ENCODE data around the gene VRK1.
"Not testable (repeated sequence)": the region's sequence is repeated elsewhere in the genome, so short reads cannot be mapped to it uniquely, and the experiment has no call there.

The VRK1 gene

DNA sequence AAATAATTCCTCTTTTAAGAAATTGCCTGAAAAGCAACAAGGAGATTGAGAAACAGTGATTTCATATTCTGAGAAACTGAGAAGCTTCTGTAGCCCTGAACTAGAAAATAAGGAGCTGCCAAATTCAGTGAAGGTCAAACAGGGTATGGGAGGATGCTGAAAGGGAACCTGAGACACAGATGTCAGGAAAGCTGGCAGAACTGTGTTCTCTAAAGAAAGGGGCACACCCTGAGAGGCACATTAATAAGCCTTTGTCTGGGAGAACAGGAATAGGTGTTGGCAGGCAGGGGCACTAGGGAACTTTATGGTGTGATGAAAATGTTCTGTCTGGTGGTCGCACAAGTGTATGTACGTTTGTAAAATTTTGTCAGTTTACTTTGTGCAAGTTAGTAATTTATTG, 29.6 kb downstream of the VRK1 start:
- no peak for DNase-seq (ENCODE audit: low read depth)

DNA sequence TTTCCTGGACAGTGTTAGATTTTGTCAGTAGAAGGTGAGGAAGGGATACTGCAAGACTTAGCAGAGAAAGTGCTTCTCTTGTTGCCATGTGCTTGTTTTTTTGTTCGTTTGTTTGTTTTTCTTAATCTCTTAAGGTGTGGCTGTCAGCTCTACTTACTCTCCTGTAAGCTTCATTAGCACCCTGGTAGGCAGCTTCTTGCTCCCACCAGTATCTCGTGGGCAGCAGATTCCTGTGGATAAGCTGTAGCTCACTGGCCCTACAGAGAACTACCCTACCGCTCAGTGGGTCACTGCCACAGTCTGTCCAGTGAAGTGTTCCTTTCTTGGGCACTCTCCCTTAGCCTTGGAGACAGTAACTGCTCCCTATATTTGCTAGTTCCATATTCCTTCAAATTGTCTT, 30.1 kb downstream of the VRK1 start:
- no peak for DNase-seq (ENCODE audit: low read depth)

DNA sequence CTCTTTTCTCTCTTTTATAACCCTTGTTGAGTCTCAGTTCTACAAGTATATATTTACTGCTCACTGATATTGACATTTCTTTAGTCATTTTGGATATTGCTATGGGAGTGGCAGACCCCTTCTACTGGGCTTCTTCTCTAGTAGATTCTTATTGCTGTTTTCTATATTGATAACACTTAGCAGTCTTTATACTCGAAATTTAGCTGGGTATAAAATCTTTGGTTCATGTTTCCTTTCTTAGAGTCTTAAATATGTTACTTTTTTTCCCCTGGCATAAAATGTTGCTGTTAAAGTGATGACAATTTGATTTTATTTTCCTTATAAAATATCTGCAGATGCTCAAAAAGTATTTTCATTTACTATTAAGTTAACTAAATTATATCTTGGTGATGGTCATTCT, 32.6 kb downstream of the VRK1 start:
- DNase-seq (ENCODE audit: low read depth) = no peak

DNA sequence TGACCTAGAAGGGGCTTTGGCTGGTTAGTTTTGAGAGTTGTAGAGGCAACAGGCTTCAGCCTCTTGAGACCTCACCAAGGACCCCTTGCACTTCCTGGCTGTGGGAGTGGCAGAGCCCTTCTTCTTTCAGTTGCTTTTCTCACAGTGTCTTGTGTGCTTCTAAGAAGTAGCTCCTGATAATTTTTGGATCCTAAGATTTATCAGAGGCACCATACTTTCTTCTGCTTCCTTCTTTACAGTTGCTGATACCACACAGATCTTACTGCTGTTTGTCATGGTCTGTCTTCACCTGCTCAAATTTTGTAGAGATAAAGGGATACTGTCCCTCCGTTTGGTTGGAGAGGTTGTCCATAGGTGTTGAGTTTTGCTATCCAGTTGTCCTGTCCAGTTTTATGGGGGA, 33.8 kb downstream of the VRK1 start:
- no peak for DNase-seq (ENCODE audit: low read depth)

DNA sequence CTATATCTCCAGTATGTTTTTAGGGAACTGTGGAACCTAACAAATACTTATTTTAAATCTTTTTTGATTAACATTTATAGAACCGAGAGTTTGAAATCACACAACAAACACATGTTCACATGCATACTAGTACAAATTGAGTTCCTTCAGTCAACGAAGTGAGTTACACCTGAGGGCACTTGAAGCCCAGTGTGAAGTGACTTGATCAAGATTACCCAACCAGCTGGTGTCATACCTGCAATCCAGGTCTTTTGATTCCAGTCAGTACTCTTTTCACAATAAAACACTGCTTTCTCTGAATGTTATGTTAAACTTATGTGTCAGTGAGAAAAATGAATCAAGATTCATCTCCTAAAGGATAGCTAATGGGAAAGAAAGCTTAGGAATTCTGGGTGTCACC, 35.2 kb downstream of the VRK1 start:
- no peak for DNase-seq (ENCODE audit: low read depth)

DNA sequence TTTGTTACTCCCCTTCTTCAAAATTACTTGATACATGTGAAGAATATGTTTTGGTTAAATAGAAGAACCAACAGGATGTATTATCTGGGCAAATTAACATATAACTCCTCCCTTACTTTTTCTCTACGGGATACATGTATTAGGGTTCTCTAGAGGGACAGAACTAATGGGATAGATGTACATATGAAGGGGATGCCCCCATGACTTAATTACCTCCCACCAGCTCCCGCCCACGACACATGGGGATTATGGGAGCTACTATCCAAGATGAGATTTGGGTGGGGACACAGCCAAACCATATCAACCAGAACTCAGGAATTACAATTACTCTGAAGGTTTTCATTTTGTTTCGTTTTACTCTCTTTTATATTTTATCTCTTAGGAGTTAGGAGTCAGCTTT, 41.3 kb downstream of the VRK1 start:
- no peak for DNase-seq (ENCODE audit: low read depth)

DNA sequence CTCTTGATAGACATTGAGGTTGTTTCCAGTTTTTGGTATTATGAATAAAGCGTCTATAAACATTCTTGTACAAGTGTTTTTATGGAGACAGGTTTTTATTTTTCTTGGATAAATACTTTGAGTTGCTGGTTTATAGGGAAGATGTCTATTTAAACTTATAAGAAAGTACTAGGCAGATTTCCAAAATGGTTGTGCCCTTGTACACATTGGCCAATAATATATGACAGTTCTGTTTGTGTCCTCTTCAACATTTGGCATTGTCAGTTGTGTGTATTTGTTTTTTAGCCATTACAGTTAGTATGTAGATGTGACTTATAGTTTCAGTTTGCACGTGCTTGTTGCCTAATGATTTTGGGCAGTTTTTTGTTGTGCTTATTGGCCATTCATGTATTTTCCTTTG, 42.1 kb downstream of the VRK1 start:
- no peak for DNase-seq (ENCODE audit: low read depth)

DNA sequence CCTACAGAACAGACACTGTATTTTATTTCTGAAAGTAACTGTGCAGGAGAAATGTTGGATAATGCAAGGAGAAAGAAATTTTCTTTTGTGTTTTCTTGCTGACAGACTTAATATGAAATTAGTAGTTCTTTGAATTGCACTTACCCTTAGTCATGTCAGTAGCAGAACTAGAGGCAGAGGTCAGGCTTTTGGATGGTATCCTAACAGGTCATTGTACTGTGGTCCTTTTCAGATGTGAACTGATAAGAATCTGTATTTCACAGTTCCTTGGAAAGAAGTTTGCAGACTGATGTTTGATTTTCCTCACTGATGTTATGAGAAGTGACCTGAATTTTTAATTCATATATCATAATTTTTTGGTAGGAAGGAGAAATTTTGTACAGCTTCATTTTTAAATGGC, 46.0 kb downstream of the VRK1 start:
- no peak for DNase-seq (ENCODE audit: low read depth)

DNA sequence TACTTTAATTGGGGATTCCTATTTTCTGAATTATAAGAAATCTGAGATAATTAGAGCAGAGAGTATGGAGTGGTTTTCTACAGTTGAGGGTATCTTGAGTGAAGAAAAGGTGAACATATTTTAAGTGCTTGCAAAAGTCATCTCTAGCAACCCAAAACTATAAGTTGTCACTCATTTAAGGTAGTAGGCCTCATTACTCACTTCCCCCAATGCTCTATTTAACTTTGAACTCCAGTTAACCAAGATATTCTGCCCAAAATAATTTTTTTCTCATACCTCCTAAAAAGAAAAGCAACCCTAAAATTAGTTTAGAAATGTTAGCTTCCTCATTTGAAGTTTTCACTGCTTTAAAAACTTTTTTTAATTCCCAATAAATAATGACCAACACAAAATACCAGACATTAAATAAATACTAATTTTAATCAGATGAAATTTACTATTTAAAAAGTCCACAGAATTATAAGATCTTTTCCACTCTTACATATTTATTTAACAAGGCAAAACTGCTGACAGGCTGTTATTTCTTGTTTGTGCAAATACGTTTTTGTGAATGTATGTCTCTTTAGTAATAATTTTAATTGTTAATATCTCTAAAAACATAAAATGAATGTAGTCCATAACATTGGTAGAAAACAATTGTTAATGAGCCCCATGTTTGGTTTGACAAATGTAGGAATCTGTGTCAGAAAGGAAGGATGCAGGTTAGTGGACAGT, 47.8 kb downstream of the VRK1 start:
- DNase-seq (ENCODE audit: low read depth) = no peak

DNA sequence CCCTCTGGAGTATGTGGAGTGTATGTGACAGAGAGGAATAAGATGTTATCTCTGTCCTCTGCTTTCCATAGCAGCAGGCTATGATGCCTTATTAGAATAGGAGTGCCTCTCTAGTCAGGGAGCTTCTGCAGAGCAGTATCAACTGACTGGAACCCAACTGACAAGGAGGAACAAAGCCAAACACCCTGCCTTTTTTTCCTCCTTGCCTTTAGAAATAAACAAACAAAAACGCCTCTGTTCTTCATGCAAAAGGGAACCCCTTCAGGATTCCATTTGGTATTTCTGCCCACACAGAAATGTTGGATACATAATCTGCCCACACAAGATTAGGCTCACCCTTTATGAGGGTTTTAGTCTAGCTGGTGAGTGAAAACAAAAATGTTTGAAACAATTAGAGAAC, 50.3 kb downstream of the VRK1 start:
- DNase-seq (ENCODE audit: low read depth) = no peak

DNA sequence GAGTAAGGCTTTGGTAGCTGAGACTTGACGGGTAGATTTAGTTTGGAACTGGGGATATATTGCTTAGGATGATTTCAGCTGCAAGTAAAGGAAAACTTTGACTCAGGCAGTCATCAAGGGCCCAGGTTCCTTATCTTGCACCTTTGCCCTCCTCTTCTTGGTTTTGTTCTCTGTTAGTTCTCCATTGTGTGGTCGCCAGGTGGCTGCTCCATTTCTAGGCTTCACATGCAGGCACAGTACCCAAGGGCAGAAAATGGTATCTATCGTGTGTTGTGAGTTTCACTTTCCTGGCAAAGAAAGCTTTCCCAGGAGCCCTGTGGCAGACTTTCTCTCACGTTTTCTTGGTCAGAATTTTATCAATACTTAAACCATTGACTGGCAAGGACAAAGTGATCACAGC, 50.8 kb downstream of the VRK1 start:
- no peak for DNase-seq (ENCODE audit: low read depth)

DNA sequence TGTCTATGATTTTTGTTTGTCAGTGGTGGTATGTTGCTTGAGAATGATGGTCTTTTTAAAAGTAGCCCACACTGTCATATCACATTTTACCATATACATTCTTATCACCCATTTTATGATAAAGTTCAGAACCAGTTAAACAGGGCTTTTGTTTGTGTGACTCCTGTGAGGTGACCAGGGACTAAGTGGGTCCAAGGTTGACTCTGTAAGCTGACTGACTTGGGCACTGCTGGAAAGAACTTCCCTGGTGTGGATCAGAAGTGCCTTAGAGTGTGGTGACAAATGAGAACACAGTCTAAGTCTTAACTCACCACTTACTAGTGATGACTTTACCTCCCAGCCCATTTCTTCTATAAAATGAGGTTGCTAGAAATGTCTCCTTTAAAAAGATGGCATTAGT, 52.6 kb downstream of the VRK1 start:
- DNase-seq (ENCODE audit: low read depth) = no peak

DNA sequence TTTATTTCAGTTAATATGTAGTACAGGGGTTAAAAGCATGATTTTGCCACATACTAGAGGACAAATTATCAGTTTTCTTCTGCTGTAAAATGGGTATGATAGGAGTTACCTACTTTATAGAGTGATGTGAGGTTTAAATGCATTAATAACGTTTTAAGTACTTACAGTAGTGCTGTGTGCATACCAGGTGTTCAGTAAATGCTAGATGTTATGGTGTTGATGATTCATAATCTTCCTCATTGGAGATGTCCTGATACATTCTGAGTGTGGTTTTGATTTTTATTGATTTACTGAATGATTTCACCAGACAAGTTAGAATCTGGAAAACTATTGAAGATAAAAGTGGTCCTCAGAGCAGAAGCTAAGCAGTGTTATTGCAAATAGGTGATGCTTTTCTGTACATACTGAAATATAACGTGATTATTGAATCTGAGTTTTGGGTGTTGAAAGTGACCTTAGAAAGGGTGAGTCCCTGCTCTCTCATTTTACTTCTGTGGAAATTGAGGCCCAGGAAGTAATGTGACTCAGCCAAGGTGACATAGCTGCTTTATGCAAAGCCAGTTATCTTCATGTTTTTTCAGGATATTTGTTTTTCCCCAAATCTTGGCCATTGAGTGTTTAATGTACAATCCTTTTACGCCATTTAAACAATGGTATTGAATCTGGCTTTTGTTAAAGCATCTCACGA, 54.7 kb downstream of the VRK1 start:
- DNase-seq (ENCODE audit: low read depth) = no peak

DNA sequence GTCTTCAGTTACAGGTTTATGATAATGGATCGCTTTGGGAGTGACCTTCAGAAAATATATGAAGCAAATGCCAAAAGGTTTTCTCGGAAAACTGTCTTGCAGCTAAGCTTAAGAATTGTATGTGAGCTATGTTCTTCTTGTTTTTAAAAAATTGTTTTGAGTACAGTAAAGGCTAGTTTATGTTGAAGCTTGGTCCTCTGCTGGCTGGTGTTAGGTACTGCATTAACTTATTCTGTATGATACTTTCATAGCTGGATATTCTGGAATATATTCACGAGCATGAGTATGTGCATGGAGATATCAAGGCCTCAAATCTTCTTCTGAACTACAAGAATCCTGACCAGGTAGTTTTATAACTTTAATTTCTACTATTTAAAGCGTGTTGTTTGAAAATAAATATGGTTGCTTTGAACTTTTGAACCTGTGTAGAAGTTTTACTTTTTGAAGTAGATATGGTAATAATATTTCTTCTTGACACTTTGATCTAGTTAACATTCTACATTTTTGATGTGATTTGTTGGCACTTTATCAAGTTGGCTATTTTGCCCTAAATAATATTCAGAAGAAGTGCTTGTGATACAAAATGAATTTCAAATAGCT, 55.7 kb downstream of the VRK1 start:
- DNase-seq (ENCODE audit: low read depth) = no peak

DNA sequence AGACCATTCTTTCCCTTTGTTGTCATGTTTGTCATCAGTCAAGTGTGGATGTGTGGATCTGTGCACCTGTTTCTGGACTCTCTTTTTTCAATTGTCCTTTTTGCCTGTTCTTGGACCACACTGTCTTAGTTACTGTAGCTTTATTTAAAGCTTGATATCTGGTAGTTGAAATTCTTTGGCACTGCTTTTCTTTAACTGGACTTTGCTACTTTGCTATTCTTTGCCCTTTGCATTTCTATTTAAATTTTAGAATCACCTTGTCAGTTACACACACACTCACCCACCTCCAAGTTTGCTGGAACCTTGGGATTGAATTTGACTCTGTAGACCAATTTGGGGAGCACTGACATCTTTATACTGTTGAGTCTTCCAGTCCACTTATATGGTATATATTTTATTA, 61.5 kb downstream of the VRK1 start:
- DNase-seq (ENCODE audit: low read depth) = no peak

DNA sequence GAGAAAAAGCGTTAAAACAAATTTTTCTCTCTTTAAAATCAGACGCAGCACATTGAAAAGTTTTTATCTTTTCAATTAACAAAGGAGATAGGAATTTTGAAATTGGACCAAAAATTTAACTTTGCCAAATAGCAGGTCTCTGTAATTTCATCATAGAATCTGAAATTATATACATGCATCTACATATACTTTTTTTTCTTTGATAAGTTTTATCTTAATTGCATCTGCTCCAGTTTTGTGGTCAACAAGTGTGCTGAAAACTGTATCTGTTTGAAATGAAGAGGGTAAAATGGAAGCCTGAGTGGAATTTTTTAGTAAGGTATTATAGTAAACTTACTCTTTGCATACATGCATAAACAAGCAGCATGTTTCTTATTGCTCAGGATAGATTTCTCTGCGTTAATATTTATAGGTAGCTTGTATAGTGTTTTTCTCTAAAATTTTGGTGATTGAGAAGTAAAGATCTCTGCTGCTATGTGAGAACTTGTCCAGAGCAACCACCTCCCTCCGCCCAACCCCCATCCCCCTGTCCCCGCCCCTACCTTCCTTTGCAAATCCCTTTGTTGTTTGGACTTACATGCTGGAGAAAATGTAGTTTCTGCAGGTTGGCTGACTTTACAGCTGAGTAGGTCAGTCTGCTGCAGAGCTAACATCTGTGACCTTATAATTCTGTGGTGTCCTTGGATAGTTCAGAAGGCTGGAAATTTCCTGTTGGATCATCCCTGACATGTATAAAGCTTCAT, 64.6 kb downstream of the VRK1 start:
- no peak for DNase-seq (ENCODE audit: low read depth)

DNA sequence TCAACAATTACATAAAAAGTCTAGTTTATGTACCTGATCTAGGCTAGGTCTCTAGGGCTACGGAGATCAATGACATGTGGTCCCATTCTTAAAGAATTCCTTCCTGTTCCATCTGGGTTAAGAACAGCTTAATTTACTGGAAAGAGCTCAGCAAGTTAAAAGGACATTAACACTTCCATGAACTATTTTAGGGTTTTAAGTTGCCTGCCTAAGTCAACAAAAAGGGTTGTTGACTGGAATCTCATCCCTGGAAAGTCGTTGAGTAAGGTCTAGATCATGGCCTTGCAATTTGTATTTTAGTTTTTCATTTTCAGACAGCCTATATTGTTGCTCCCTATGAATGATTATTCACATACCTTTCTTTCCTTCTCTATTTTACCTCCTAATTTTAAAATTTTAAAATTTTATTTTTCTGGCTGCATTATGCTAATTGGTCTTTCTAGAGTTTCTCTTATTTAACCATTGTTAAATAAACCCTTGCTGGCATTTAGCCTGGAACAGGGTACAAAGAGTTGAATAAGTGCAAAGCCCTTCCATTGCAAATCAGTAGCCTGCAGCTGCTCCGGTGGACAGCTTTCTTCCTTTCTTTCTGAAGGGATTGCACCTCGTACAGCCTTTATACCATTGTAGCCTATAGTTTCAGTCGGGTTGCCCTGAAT, 66.3 kb downstream of the VRK1 start:
- DNase-seq (ENCODE audit: low read depth) = no peak

DNA sequence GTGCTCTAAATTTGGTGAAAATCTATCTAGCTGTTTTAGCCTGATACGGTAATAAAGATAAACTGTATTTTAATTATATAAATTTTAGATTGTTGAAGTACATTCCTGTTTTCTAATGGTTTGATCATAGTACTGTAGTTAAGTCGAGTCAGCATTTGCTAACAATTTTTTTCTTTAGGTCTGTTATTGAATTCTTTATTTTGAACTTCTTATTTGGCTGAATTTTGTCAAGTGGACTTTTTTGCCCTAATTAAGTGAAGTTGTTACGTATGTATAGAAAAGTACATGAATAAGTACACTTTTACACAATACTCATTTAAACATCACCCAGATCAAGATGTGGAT, 66.8 kb downstream of the VRK1 start:
- DNase-seq (ENCODE audit: low read depth) = no peak

DNA sequence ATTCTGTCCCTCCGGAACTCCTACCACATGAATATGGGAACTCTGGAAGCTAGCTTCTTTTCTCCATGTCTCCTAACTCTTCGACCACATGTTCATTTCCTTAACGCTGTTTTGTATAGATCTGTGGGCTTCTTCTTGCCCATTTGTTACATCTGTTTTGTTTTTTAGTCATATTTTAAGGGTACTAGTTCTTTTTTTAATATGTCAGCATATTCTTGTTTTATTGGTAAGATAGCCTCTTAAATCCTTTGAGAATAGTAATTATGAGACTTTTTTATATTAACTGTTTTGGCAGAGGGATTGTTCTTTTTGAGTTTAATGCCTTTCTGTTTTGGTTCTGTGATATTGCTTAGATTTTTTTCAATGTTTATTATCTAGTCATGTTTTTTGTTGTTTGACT, 70.5 kb downstream of the VRK1 start:
- no peak for DNase-seq (ENCODE audit: low read depth)

DNA sequence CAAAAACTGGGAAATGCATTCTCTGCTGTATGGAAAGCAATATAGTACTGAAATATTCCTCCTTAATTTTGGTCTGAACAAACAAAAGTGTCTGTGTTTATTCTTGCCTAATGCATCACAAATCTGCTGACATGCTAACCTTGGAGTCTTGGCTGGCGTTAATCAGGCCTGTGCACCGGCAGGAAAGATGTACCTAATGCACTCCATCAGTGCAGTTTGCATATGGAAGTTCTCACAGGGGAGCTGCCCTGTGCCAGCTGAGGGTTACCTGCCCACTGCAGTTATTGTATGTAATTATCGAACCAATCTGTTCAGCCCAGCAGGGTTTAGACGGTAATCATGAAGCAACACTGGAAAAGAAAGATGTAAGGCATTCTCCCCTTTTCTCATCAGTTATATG, 76.9 kb downstream of the VRK1 start:
- DNase-seq (ENCODE audit: low read depth) = no peak

DNA sequence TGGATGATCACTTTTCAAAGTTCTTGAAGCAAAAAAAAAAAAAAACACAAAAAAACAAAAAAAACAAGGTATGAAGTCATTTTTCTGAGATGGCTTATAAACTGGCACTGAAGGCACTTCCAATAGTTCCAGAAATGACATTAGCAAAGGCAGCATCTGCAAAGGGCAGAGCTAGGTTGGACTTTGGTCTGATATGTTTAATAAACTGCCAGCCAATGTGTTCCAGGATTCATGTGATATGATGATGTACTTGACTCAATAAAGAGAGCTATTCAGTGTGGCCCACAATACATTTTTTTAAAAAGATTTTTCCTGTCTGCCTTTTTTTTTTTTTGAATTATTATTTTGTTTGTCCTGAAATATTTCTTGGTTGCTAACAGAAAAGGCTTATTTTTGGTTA, 79.6 kb downstream of the VRK1 start:
- no peak for DNase-seq (ENCODE audit: low read depth)

DNA sequence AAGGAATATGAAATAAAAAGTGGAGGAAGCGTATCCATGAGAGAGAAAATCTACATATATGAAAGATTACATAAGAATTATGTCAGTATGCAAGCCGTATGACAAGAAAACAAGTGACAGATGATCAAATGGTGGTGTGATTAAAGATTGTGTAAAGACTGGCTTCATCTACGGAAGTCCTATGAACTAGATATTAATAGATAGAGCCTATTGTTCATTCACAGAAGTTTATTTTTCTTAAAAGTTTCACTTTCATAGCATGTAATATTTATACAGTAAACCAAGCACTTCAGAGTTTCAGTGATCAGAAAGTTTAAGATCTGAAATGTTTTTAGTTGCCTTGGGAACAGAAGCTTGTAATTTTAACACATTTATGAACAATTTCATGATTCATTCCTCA, 84.5 kb downstream of the VRK1 start:
- DNase-seq (ENCODE audit: low read depth) = no peak

DNA sequence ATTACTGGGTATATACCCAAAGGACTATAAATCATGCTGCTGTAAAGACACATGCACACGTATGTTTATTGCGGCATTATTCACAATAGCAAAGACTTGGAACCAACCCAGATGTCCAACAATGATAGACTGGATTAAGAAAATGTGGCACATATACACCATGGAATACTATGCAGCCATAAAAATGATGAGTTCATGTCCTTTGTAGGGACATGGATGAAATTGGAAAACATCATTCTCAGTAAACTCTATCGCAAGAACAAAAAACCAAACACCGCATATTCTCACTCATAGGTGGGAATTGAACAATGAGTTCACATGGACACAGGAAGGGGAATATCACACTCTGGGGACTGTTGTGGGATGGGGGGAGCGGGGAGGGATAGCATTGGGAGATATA, 86.8 kb downstream of the VRK1 start:
- DNase-seq (ENCODE audit: low read depth) = not testable (repeated sequence)

Data from stimulated activated CD8-positive, alpha-beta memory T cell treated with anti-CD3 and anti-CD28 coated beads, Interleukin-7, amount 100 ng/mL, for 24 hours (primary cell).